Parathyroid adenoma (tissue), 2 donors: ENCODE data around the gene STIM2.

Source experiments
- H2AFZ ChIP-seq: fragments of 300-600 bp; sonication (generic); one replicate; pipeline ENCODE4 v1.7.0; 2017; ENCODE audit warnings: antibody characterized with exemption, mild to moderate bottlenecking
- H3K27ac ChIP-seq: fragments of 300-600 bp; sonication (generic); one replicate; pipeline ENCODE4 v1.7.0; 2017
- H3K27me3 ChIP-seq: fragments of 300-600 bp; sonication (generic); one replicate; pipeline ENCODE4 v1.7.0; 2017; ENCODE audit warnings: low read length; ENCODE audit not compliant: control insufficient read depth, insufficient read depth
- H3K36me3 ChIP-seq: fragments of 300-600 bp; sonication (generic); one replicate; pipeline ENCODE4 v1.7.0; 2017; ENCODE audit warnings: low read length; ENCODE audit not compliant: control insufficient read depth, insufficient read depth
- H3K4me1 ChIP-seq: fragments of 300-600 bp; sonication (generic); one replicate; pipeline ENCODE4 v1.7.0; 2017; ENCODE audit warnings: control low read depth
- H3K4me2 ChIP-seq: fragments of 300-600 bp; sonication (generic); one replicate; pipeline ENCODE4 v1.7.0; 2017; ENCODE audit warnings: low read length
- H3K4me3 ChIP-seq: fragments of 300-600 bp; sonication (generic); one replicate; pipeline ENCODE4 v1.7.0; 2017; ENCODE audit warnings: low read depth, low read length
- H3K79me2 ChIP-seq: fragments of 300-600 bp; sonication (generic); one replicate; pipeline ENCODE4 v1.7.0; 2017; ENCODE audit warnings: control low read depth
- H3K9ac ChIP-seq: fragments of 300-600 bp; sonication (generic); one replicate; pipeline ENCODE4 v1.7.0; 2017; ENCODE audit warnings: mild to moderate bottlenecking
- H3K9me3 ChIP-seq: fragments of 300-600 bp; sonication (generic); one replicate; pipeline ENCODE4 v1.7.0; 2017; ENCODE audit warnings: low read length; ENCODE audit not compliant: control insufficient read depth
- TF ChIP-seq, protein P1 (sequence below): fragments of 300-600 bp; sonication (generic); IDR thresholded peaks from one replicate; pipeline ENCODE4 v1.7.0; 2017; ENCODE audit warnings: antibody characterized with exemption, mild to moderate bottlenecking
- donor health status: primary hyperparathyroidism.

STIM2 gene

GRCh38 chr4:27040356-27040755 is 179.7 kb downstream of the STIM2 start:
- H3K9me3 ChIP-seq = no peaks in the 10 kb centered on the region
- H3K4me3 ChIP-seq = no peak overlapping the region
- H2AFZ ChIP-seq = no peak overlapping the region
- no peak overlapping the region for H3K27ac ChIP-seq
- no peak overlapping the region for H3K4me2 ChIP-seq
- H3K79me2 ChIP-seq = no peaks in the 10 kb centered on the region
- no peaks in the 10 kb centered on the region for H3K36me3 ChIP-seq
- TF ChIP-seq, protein P1, sequence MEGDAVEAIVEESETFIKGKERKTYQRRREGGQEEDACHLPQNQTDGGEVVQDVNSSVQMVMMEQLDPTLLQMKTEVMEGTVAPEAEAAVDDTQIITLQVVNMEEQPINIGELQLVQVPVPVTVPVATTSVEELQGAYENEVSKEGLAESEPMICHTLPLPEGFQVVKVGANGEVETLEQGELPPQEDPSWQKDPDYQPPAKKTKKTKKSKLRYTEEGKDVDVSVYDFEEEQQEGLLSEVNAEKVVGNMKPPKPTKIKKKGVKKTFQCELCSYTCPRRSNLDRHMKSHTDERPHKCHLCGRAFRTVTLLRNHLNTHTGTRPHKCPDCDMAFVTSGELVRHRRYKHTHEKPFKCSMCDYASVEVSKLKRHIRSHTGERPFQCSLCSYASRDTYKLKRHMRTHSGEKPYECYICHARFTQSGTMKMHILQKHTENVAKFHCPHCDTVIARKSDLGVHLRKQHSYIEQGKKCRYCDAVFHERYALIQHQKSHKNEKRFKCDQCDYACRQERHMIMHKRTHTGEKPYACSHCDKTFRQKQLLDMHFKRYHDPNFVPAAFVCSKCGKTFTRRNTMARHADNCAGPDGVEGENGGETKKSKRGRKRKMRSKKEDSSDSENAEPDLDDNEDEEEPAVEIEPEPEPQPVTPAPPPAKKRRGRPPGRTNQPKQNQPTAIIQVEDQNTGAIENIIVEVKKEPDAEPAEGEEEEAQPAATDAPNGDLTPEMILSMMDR = no peak
- no peak overlapping the region for H3K9ac ChIP-seq
- no peaks in the 10 kb centered on the region for H3K27me3 ChIP-seq
- no peaks in the 10 kb centered on the region for H3K4me1 ChIP-seq

GRCh38 chr4:27042411-27042810 is 181.8 kb downstream of the STIM2 start:
- no peaks in the 10 kb centered on the region for H3K36me3 ChIP-seq
- no peak overlapping the region for H2AFZ ChIP-seq
- H3K9me3 ChIP-seq = no peaks in the 10 kb centered on the region
- no peak overlapping the region for H3K9ac ChIP-seq
- no peaks in the 10 kb centered on the region for H3K27me3 ChIP-seq
- no peaks in the 10 kb centered on the region for H3K4me1 ChIP-seq
- no peaks in the 10 kb centered on the region for H3K79me2 ChIP-seq
- H3K4me2 ChIP-seq = no peak overlapping the region
- no peak overlapping the region for H3K4me3 ChIP-seq
- TF ChIP-seq, protein P1 = no peak
- H3K27ac ChIP-seq = no peak overlapping the region

- H3K79me2 ChIP-seq = no peaks in the 10 kb centered on the region
- no peak overlapping the region for H3K9ac ChIP-seq
- no peaks in the 10 kb centered on the region for H3K9me3 ChIP-seq
- no peaks in the 10 kb centered on the region for H3K4me1 ChIP-seq
- H3K27ac ChIP-seq = no peak overlapping the region
- TF ChIP-seq, protein P1 = no peak
- no peaks in the 10 kb centered on the region for H3K36me3 ChIP-seq
- no peak overlapping the region for H3K4me3 ChIP-seq
- H3K27me3 ChIP-seq = no peaks in the 10 kb centered on the region
- H3K4me2 ChIP-seq = no peak overlapping the region
- no peak overlapping the region for H2AFZ ChIP-seq
Observed at GRCh38 chr4:27043200-27043599, 182.6 kb downstream of the STIM2 start.

GRCh38 chr4:27046851-27047250 is 186.2 kb downstream of the STIM2 start:
- no peaks in the 10 kb centered on the region for H3K4me1 ChIP-seq
- no peak overlapping the region for H3K27ac ChIP-seq
- TF ChIP-seq, protein P1 = no peak
- H3K4me3 ChIP-seq = no peak overlapping the region
- no peaks in the 10 kb centered on the region for H3K27me3 ChIP-seq
- H3K9me3 ChIP-seq = no peaks in the 10 kb centered on the region
- H2AFZ ChIP-seq = no peak overlapping the region
- no peaks in the 10 kb centered on the region for H3K79me2 ChIP-seq
- no peak overlapping the region for H3K9ac ChIP-seq
- no peaks in the 10 kb centered on the region for H3K36me3 ChIP-seq
- no peak overlapping the region for H3K4me2 ChIP-seq

DNA sequence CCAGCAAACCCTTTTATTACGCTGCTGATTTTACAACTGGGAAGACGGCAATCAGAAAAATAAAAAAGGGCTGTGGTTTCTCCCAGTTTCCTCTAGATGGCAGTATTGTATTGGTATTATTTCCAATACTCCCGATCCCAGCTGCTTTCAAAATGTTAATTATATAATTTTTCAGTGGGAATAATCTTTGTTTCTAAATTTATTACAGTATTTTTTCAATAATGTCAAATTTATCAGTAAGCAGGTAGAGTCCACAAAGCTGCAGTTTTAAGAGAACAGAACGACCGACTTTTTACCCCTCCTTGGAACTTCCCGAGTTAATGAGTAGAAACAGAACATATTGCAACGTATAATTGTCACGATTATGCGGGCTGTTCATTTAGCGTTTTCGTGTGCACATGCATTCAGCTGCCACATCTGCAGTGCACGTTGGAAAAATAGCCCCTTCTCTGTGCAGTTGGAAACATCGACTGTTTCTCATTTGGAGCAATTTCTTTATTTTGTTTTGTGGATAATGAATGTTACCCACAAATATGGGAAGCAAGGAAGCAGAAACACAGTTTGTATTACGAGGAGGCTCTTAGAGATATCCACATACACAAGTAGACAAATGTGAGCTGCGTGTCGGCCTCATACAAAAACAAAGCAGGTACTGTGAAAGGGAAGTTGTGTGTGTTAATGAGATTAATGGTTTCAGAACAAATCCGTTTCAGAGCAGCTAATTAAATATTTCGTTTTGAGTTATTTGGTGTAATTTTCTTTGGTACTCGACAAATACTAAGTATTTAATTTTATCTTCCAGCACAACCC is 188.0 kb downstream of the STIM2 start:
- Histone ChIP-seq H3K79me2 (no peaks in the 10 kb centered on the region), H3K4me2 (peak overlapping the region; percentile 24), H3K9ac (no peak overlapping the region), H3K27me3 (no peaks in the 10 kb centered on the region), H3K4me3 (no peak overlapping the region), H2AFZ (no peak overlapping the region), H3K27ac (no peak overlapping the region), H3K4me1 (no peaks in the 10 kb centered on the region), H3K9me3 (no peaks in the 10 kb centered on the region), H3K36me3 (no peaks in the 10 kb centered on the region)
- TF ChIP-seq, protein P1 = peak; percentile 48
